H1 (cell line): ENCODE results near the gene SORCS3. TPM values are rescaled to one million over a fixed set of nuclear protein-coding genes. Genes with fewer than 3 reads are reported as not detected.

Experiments
- CTCF ChIA-PET: fragments of 300-600 bp; sonication (Branson Sonifier 250); formaldehyde crosslinking; loops from one replicate; lab custom pipeline; 2021; ENCODE audit not compliant: partially characterized antibody; lab: Charles Lee
- POLR2A ChIA-PET: fragments of 300-600 bp; sonication (Branson Sonifier 250); formaldehyde crosslinking; loops from one replicate; lab custom pipeline; 2021; ENCODE audit warnings: inconsistent platforms; ENCODE audit not compliant: partially characterized antibody; lab: Charles Lee
- DNase-seq, 2 experiments: peaks; one replicate each; pipeline versions ENCODE4 v3.0.0 to v3.0.0-alpha.2; 2010 to 2022; ENCODE audit warnings: low spot score in 2 of 2, low read depth in 1 of 2, mixed read lengths in 1 of 2
- FAIRE-seq: peaks from 2 replicates; lab custom pipeline; 2011; peaks lifted over from hg19 to GRCh38; lab: Jason Lieb, UNC
- H2AFZ ChIP-seq: 2 replicates; pipeline ENCODE4 v1.8.1; 2012; ENCODE audit warnings: low read length, inconsistent platforms
- H2AK5ac ChIP-seq: 2 replicates; pipeline ENCODE4 v1.6.1; 2013; ENCODE audit warnings: low read depth, low read length
- H2BK120ac ChIP-seq: replicated peaks from 2 replicates; pipeline ENCODE3; 2013; ENCODE audit warnings: low read depth, low read length, inconsistent platforms
- H2BK12ac ChIP-seq: 2 replicates; pipeline ENCODE4 v1.6.1; 2013; ENCODE audit warnings: low read depth, low read length
- H2BK15ac ChIP-seq: 2 replicates; pipeline ENCODE4 v1.6.1; 2013; ENCODE audit warnings: low read length
- H2BK20ac ChIP-seq: 2 replicates; pipeline ENCODE4 v1.6.1; 2013; ENCODE audit warnings: low read length
- H2BK5ac ChIP-seq: 2 replicates; pipeline ENCODE4 v1.6.1; 2013; ENCODE audit warnings: low read depth, low read length
- H3K14ac ChIP-seq: 2 replicates; pipeline ENCODE4 v1.6.1; 2013; ENCODE audit warnings: inconsistent platforms; ENCODE audit not compliant: insufficient read length
- H3K18ac ChIP-seq: 2 replicates; pipeline ENCODE4 v1.6.1; 2013; ENCODE audit warnings: low read length; ENCODE audit errors: extremely low read depth
- H3K23ac ChIP-seq: 2 replicates; pipeline ENCODE4 v1.6.1; 2013; ENCODE audit warnings: inconsistent platforms; ENCODE audit not compliant: insufficient read length
- H3K23me2 ChIP-seq: 2 replicates; pipeline ENCODE4 v1.6.1; 2013; ENCODE audit warnings: low read depth, low read length
- H3K27ac ChIP-seq: 2 replicates; pipeline ENCODE4 v1.6.1; 2011; ENCODE audit warnings: low read depth, low read length, inconsistent platforms
- H3K27me3 ChIP-seq, 4 experiments: replicated peaks in 1 of 4; 1 replicate in 1 of 4; 2 replicates in 3 of 4; pipeline versions ENCODE4 v1.6.1 to v1.8.1; 2011 to 2013; ENCODE audit warnings: low read length in 3 of 4, mild to moderate bottlenecking in 3 of 4, inconsistent platforms in 2 of 4, mixed read lengths in 2 of 4, moderate library complexity in 1 of 4; ENCODE audit not compliant: control insufficient read depth in 3 of 4, insufficient read depth in 3 of 4; ENCODE audit errors: extremely low read depth in 1 of 4
- H3K36me3 ChIP-seq, 4 experiments: 2 replicates each; pipeline versions ENCODE4 v1.6.1 to v1.8.1; 2011 to 2013; ENCODE audit warnings: mild to moderate bottlenecking in 4 of 4, low read length in 3 of 4, moderate library complexity in 2 of 4, control low read depth in 1 of 4, inconsistent platforms in 1 of 4; ENCODE audit not compliant: insufficient read depth in 4 of 4, control insufficient read depth in 2 of 4
- H3K4ac ChIP-seq: replicated peaks from 2 replicates; pipeline ENCODE3; 2013; ENCODE audit warnings: low read length, low read depth, mixed read lengths, inconsistent platforms; ENCODE audit not compliant: insufficient read length
- H3K4me1 ChIP-seq, 4 experiments: replicated peaks in 1 of 4; 1 replicate in 1 of 4; 2 replicates in 3 of 4; pipeline versions ENCODE4 v1.6.1 to v1.8.1; 2011 to 2013; ENCODE audit warnings: low read length in 3 of 4, inconsistent platforms in 2 of 4, mixed read lengths in 1 of 4; ENCODE audit not compliant: insufficient read depth in 4 of 4, control insufficient read depth in 3 of 4
- H3K4me2 ChIP-seq, 2 experiments: 2 replicates each; pipeline versions ENCODE4 v1.6.1 to v1.8.1; 2011 to 2013; ENCODE audit warnings: low read depth in 2 of 2, low read length in 2 of 2, control low read depth in 1 of 2, inconsistent platforms in 1 of 2, mild to moderate bottlenecking in 1 of 2; ENCODE audit not compliant: insufficient read depth in 1 of 2
- H3K4me3 ChIP-seq, 4 experiments: fragments of 200-600, 300-600 bp in 1 of 4; sonication (generic), shearing (Covaris generic), sonication (Bioruptor Twin) in 1 of 4; 2 replicates each; pipeline versions ENCODE4 v1.5.1 to v1.8.1; 2011 to 2016; ENCODE audit warnings: low read length in 4 of 4, low read depth in 3 of 4, control low read depth in 2 of 4, inconsistent platforms in 2 of 4, mild to moderate bottlenecking in 2 of 4, mixed read lengths in 1 of 4, moderate library complexity in 1 of 4; ENCODE audit not compliant: insufficient read depth in 2 of 4; ENCODE audit errors: extremely low read depth in 1 of 4
- H3K56ac ChIP-seq: replicated peaks from 2 replicates; pipeline ENCODE3; 2013; ENCODE audit warnings: low read depth, mild to moderate bottlenecking, mixed read lengths, low read length, inconsistent platforms; ENCODE audit not compliant: insufficient read length
- H3K79me1 ChIP-seq: 2 replicates; pipeline ENCODE4 v1.6.1; 2013; ENCODE audit warnings: low read depth, low read length, control low read depth
- H3K79me2 ChIP-seq, 2 experiments: 2 replicates each; pipeline versions ENCODE4 v1.6.1 to v1.8.1; 2012 to 2013; ENCODE audit warnings: low read length in 2 of 2, mild to moderate bottlenecking in 2 of 2, inconsistent platforms in 1 of 2; ENCODE audit not compliant: insufficient read depth in 2 of 2, control insufficient read depth in 1 of 2
- H3K9ac ChIP-seq, 4 experiments: replicated peaks in 1 of 4; 1 replicate in 1 of 4; 2 replicates in 3 of 4; pipeline versions ENCODE4 v1.6.1 to v1.8.1; 2011 to 2013; ENCODE audit warnings: low read depth in 3 of 4, low read length in 3 of 4, control low read depth in 2 of 4, mild to moderate bottlenecking in 2 of 4, moderate library complexity in 2 of 4, inconsistent platforms in 1 of 4; ENCODE audit errors: extremely low read depth in 1 of 4
- H3K9me3 ChIP-seq, 2 experiments: 2 replicates each; pipeline versions ENCODE4 v1.6.1 to v1.8.1; 2012 to 2013; ENCODE audit warnings: mild to moderate bottlenecking in 2 of 2, moderate library complexity in 2 of 2, control low read depth in 1 of 2, inconsistent platforms in 1 of 2, low read depth in 1 of 2, low read length in 1 of 2, mixed read lengths in 1 of 2; ENCODE audit not compliant: insufficient read depth in 2 of 2
- H4K20me1 ChIP-seq, 2 experiments: replicated peaks in 1 of 2; 2 replicates each; pipeline versions ENCODE3 to v1.8.1; 2011 to 2013; ENCODE audit warnings: inconsistent platforms in 2 of 2, low read length in 2 of 2, mild to moderate bottlenecking in 1 of 2; ENCODE audit not compliant: insufficient read depth in 2 of 2, control insufficient read depth in 1 of 2
- H4K5ac ChIP-seq: 2 replicates; pipeline ENCODE4 v1.6.1; 2013; ENCODE audit warnings: low read length, low read depth, mixed read lengths, inconsistent platforms; ENCODE audit not compliant: insufficient read length
- H4K8ac ChIP-seq: 2 replicates; pipeline ENCODE4 v1.8.0; 2013; ENCODE audit warnings: mild to moderate bottlenecking, moderate library complexity, low read length, inconsistent platforms; ENCODE audit not compliant: insufficient read depth; ENCODE audit errors: extremely low read depth
- H4K91ac ChIP-seq: replicated peaks from 2 replicates; pipeline ENCODE3; 2013; ENCODE audit warnings: low read length, mixed read lengths, inconsistent platforms; ENCODE audit not compliant: insufficient read length
- ASH2L ChIP-seq: fragments of 200-600, 300-600 bp; sonication (generic); IDR thresholded peaks from one replicate; pipeline ENCODE4 v1.7.1; 2017; ENCODE audit warnings: low read length
- CTBP2 ChIP-seq: IDR thresholded peaks from 2 replicates; pipeline ENCODE4 v1.7.0; 2011; ENCODE audit warnings: borderline replicate concordance, mild to moderate bottlenecking, moderate library complexity, mixed read lengths, low read length; ENCODE audit not compliant: insufficient read depth, insufficient read length
- EP300 ChIP-seq, 2 experiments: IDR thresholded peaks; 1 replicate in 1 of 2; 2 replicates in 1 of 2; pipeline ENCODE4 v1.6.1; 2011 to 2012; ENCODE audit warnings: low read depth in 2 of 2, low read length in 2 of 2, mild to moderate bottlenecking in 2 of 2, borderline replicate concordance in 1 of 2, inconsistent platforms in 1 of 2, moderate library complexity in 1 of 2
- HDAC6 ChIP-seq: IDR thresholded peaks from one replicate; pipeline ENCODE4 v1.7.1; 2012; ENCODE audit warnings: low read depth, mild to moderate bottlenecking, inconsistent platforms, low read length, moderate library complexity
- KDM1A ChIP-seq: fragments of 200-600, 300-600 bp; sonication (generic); IDR thresholded peaks from 2 replicates; pipeline ENCODE4 v1.7.1; 2016; ENCODE audit warnings: mild to moderate bottlenecking, low read length, borderline replicate concordance
- RFX5 ChIP-seq: IDR thresholded peaks from 2 replicates; pipeline ENCODE4 v1.6.1; 2011; ENCODE audit warnings: low read depth, low read length, improper control_type of control experiment, borderline replicate concordance
- SIN3A ChIP-seq, 2 experiments: IDR thresholded peaks in 1 of 2; conservative IDR thresholded peaks in 1 of 2; 2 replicates each; pipeline ENCODE4 v1.6.1; 2011 to 2012; ENCODE audit warnings: low read length in 2 of 2, improper control_type of control experiment in 1 of 2, low read depth in 1 of 2, mild to moderate bottlenecking in 1 of 2
- SIX5 ChIP-seq: IDR thresholded peaks from 2 replicates; pipeline ENCODE4 v1.6.1; 2011; ENCODE audit warnings: mild to moderate bottlenecking, low read depth, low read length
- SP2 ChIP-seq: IDR thresholded peaks from 2 replicates; pipeline ENCODE4 v1.6.1; 2012; ENCODE audit warnings: mild to moderate bottlenecking, low read length, inconsistent platforms
- TAF1 ChIP-seq: IDR thresholded peaks from 2 replicates; pipeline ENCODE4 v1.6.1; 2011; ENCODE audit warnings: mild to moderate bottlenecking, low read depth, low read length
- ZNF274 ChIP-seq: IDR thresholded peaks from 2 replicates; pipeline ENCODE4 v1.7.0; 2012; ENCODE audit warnings: low read length, borderline replicate concordance; ENCODE audit errors: extremely low read depth
- WGBS, 2 experiments: shearing (Covaris generic) in 1 of 2; methylation state at CpG; one replicate each; pipeline versions ENCODE4 v1.1.6 to v1.1.7; 2013 to 2015; ENCODE audit warnings: low lambda C conversion rate in 2 of 2, mixed read lengths in 2 of 2, inconsistent platforms in 1 of 2, low coverage in 1 of 2, missing lambda C conversion rate in 1 of 2; ENCODE audit not compliant: insufficient replicate concordance in 2 of 2, insufficient coverage in 1 of 2, insufficient read length in 1 of 2; ENCODE audit errors: extremely low coverage in 1 of 2, missing lambda C conversion rate in 1 of 2; 5-methylcytosine and 5-hydroxymethylcytosine counted together
- polyA plus RNA-seq, 7 experiments: library from polyadenylated mRNA; depleted of rRNA in 3 of 7; stranded (reverse) in 5 of 7; unstranded in 2 of 7; fragments of >200 nt in 5 of 7; fragments of 200-250 nt in 2 of 7; gene quantifications; 1 replicate in 5 of 7; 2 replicates in 1 of 7; 4 replicates in 1 of 7; pipeline versions ENCODE4 v1.2.1 to v1.2.3, GENCODE V29; 2011 to 2013; ENCODE audit warnings: missing spikeins in 2 of 7, mixed read lengths in 2 of 7
- total RNA-seq: library from RNA; stranded (reverse); fragmentation: NEBNext Ultra II Directional; extraction: Animal tissue kit (Norgen Biotek cat#: 25700); gene quantifications from 2 replicates; pipeline ENCODE4 v1.2.1, GENCODE V29; 2021
- TF ChIP-seq, protein P1 (sequence below): IDR thresholded peaks from 2 replicates; pipeline ENCODE4 v1.6.1; 2012; ENCODE audit warnings: low read length, inconsistent platforms

Gene SORCS3
- total and polyA plus RNA-seq, 2 of the 8 experiments (the other 6 are each of a cell fraction or from before 2014, with no cell fraction given): 0.26 to 0.88 TPM

DNA sequence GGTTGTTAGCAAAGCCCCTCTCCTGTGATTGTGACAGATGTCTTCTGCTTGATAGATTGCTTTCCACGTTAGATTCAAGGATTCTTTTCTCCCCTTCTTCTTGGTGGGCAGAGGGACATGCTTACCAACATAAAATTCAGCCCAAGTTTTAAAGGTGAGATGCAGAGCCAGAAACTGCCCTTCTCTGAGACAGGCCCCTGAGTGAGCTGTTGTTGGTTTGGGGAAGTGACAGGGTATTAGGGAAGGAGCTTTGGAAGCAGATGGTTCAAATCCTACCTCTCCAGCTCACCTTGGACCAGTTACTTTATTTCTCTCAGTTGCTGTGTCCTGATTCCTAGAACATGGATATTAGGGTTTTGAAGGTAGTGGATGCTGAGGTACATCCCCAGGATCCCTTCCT, 53.0 kb downstream of the SORCS3 start:
- Histone ChIP-seq H2BK5ac (no peak overlapping the region), H3K36me3 (no peaks in the 10 kb centered on the region), H3K23ac (no peak overlapping the region), H2BK20ac (no peak overlapping the region), H4K5ac (no peak overlapping the region), H3K9me3 (no peaks in the 10 kb centered on the region), H3K23me2 (no peaks in the 10 kb centered on the region), H2AK5ac (no peak overlapping the region), H3K56ac (no peak overlapping the region), H2BK120ac (no peak overlapping the region), H4K8ac (no peak overlapping the region), H3K18ac (no peak overlapping the region), H3K27me3 (no peaks in the 10 kb centered on the region), H3K79me1 (no peaks in the 10 kb centered on the region), H3K4me1 (no peaks in the 10 kb centered on the region), H3K4me3 (no peak overlapping the region), H3K4me2 (no peak overlapping the region), H2BK15ac (no peak overlapping the region), H3K27ac (no peak overlapping the region), H4K91ac (no peak overlapping the region), H2BK12ac (no peak overlapping the region), H3K9ac (no peak overlapping the region), H4K20me1 (no peaks in the 10 kb centered on the region), H2AFZ (no peak overlapping the region), H3K79me2 (no peaks in the 10 kb centered on the region), H3K4ac (no peak overlapping the region), H3K14ac (no peak overlapping the region)
- DNase-seq (no peak), FAIRE-seq (no peak)
- POLR2A ChIA-PET: no interaction called here
- CTCF ChIA-PET: interaction anchor here (1.1 to 2.8 kb wide), 6 partner anchors 8 to 230 kb away, joined by 3 to 10 read pairs (median 4); no protein-coding TSS in a partner anchor
- WGBS, 2 experiments: 75% methylated on average over 1 of the region's 1 CpG; no CpG with 5 or more reads in 1 of the 2 experiments
- TF ChIP-seq RFX5 (no peak), KDM1A (no peak), SIX5 (no peak), CTBP2 (no peak), ZNF274 (no peak), SP2 (no peak), SIN3A (conservative IDR thresholded peaks at IDR 0.05 in 1 of 2, IDR thresholded peaks at IDR 0.05 in 1 of 2; ENCODE audit: low read depth in 1 of 2, low read length in 2 of 2) (no peak), HDAC6 (no peak), TAF1 (no peak), ASH2L (no peak), EP300 (IDR thresholded peaks at IDR 0.05; ENCODE audit: borderline replicate concordance in 1 of 2, low read depth in 2 of 2, low read length in 2 of 2) (no peak)
- TF ChIP-seq, protein P1, sequence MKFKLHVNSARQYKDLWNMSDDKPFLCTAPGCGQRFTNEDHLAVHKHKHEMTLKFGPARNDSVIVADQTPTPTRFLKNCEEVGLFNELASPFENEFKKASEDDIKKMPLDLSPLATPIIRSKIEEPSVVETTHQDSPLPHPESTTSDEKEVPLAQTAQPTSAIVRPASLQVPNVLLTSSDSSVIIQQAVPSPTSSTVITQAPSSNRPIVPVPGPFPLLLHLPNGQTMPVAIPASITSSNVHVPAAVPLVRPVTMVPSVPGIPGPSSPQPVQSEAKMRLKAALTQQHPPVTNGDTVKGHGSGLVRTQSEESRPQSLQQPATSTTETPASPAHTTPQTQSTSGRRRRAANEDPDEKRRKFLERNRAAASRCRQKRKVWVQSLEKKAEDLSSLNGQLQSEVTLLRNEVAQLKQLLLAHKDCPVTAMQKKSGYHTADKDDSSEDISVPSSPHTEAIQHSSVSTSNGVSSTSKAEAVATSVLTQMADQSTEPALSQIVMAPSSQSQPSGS: no peak
